IPS-18c (cell line): Measurements from ENCODE around the gene EGR1.
"Not testable (repeated sequence)": the region's sequence is repeated elsewhere in the genome, so short reads cannot be mapped to it uniquely, and the experiment has no call there.

ENCODE experiments used
- H3K4me3 ChIP-seq: 2 replicates; pipeline ENCODE4 v1.7.0; 2013; ENCODE audit warnings: low read depth, mild to moderate bottlenecking, low read length, moderate library complexity; ENCODE audit not compliant: insufficient read depth
- H3K9me3 ChIP-seq: one replicate; pipeline ENCODE4 v1.6.1; 2013; ENCODE audit warnings: mild to moderate bottlenecking, low read length, moderate library complexity; ENCODE audit not compliant: control insufficient read depth, insufficient read depth

EGR1 gene

DNA sequence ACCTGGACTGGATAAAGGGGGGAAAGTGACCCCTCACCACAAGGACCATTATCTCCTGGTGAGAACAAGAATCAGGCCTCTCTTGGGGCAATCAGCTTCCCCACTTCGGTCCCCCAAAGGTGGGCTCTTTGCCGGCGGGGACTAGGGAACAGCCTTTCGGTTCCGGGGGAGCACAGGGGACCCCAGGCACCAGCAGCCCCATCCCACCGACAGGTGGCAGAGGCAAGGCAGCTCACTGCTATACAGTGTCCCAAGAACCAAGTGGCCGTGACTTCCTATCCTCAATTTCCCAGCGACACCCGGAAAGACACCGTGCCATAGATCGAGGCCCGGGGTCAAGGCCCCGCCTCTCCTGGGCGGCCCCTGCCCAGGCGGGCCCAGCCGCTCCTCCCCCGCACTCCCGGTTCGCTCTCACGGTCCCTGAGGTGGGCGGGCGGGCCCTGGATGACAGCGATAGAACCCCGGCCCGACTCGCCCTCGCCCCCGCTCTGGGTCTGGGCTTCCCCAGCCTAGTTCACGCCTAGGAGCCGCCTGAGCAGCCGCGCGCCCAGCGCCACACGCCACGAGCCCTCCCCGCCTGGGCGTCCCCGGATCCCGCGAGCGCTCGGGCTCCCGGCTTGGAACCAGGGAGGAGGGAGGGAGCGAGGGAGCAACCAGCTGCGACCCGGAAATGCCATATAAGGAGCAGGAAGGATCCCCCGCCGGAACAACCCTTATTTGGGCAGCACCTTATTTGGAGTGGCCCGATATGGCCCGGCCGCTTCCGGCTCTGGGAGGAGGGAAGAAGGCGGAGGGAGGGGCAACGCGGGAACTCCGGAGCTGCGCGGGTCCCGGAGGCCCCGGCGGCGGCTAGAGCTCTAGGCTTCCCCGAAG lies 655 bp upstream of the EGR1 start:
- peaks cover 2% of the 10 kb centered on the region for H3K9me3 ChIP-seq
- peak overlapping the region; percentile 89 for H3K4me3 ChIP-seq

DNA sequence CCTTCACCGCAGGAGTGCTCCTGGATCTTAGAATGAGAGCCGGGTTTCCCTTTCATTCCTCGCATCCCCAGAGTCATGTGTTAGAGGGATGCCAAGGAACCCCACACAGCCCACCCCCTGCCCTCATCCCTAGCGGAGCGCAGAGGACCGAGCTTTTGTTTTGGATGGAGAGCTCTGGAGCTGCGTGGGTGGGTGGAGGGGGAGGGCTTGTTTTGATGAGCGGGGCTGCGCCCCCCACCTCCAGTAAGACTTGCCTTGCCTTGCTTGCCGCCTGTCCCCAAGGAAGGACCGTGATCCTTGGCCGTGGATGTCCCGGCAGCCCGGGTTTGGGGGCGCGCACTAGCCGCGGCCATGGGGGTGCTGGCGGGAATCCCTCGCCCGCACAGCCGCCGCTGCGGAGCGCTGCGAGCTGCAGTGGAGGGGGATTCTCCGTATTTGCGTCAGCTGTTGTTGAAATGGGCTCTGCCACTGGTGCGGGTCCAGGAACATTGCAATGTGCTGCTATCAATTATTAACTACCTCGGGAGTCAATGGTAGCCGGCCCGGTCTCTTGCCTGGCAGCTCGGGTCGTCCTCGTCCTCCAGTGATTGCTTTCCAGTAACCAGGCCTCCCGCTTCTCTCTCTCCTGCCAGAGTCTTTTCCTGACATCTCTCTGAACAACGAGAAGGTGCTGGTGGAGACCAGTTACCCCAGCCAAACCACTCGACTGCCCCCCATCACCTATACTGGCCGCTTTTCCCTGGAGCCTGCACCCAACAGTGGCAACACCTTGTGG lies 1.0 kb downstream of the EGR1 start:
- Histone ChIP-seq H3K9me3 (peaks cover 2% of the 10 kb centered on the region), H3K4me3 (peak overlapping the region; percentile 81)

DNA sequence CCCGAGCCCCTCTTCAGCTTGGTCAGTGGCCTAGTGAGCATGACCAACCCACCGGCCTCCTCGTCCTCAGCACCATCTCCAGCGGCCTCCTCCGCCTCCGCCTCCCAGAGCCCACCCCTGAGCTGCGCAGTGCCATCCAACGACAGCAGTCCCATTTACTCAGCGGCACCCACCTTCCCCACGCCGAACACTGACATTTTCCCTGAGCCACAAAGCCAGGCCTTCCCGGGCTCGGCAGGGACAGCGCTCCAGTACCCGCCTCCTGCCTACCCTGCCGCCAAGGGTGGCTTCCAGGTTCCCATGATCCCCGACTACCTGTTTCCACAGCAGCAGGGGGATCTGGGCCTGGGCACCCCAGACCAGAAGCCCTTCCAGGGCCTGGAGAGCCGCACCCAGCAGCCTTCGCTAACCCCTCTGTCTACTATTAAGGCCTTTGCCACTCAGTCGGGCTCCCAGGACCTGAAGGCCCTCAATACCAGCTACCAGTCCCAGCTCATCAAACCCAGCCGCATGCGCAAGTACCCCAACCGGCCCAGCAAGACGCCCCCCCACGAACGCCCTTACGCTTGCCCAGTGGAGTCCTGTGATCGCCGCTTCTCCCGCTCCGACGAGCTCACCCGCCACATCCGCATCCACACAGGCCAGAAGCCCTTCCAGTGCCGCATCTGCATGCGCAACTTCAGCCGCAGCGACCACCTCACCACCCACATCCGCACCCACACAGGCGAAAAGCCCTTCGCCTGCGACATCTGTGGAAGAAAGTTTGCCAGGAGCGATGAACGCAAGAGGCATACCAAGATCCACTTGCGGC lies 1.8 kb downstream of the EGR1 start:
- Histone ChIP-seq H3K4me3 (peak overlapping the region; percentile 81), H3K9me3 (peaks cover 2% of the 10 kb centered on the region)

DNA sequence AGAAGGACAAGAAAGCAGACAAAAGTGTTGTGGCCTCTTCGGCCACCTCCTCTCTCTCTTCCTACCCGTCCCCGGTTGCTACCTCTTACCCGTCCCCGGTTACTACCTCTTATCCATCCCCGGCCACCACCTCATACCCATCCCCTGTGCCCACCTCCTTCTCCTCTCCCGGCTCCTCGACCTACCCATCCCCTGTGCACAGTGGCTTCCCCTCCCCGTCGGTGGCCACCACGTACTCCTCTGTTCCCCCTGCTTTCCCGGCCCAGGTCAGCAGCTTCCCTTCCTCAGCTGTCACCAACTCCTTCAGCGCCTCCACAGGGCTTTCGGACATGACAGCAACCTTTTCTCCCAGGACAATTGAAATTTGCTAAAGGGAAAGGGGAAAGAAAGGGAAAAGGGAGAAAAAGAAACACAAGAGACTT lies 2.4 kb downstream of the EGR1 start:
- Histone ChIP-seq H3K9me3 (peaks cover 2% of the 10 kb centered on the region), H3K4me3 (no peak overlapping the region; the same call in none of the 2 replicates)

DNA sequence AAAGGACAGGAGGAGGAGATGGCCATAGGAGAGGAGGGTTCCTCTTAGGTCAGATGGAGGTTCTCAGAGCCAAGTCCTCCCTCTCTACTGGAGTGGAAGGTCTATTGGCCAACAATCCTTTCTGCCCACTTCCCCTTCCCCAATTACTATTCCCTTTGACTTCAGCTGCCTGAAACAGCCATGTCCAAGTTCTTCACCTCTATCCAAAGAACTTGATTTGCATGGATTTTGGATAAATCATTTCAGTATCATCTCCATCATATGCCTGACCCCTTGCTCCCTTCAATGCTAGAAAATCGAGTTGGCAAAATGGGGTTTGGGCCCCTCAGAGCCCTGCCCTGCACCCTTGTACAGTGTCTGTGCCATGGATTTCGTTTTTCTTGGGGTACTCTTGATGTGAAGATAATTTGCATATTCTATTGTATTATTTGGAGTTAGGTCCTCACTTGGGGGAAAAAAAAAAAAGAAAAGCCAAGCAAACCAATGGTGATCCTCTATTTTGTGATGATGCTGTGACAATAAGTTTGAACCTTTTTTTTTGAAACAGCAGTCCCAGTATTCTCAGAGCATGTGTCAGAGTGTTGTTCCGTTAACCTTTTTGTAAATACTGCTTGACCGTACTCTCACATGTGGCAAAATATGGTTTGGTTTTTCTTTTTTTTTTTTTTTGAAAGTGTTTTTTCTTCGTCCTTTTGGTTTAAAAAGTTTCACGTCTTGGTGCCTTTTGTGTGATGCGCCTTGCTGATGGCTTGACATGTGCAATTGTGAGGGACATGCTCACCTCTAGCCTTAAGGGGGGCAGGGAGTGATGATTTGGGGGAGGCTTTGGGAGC lies 3.1 kb downstream of the EGR1 start:
- Histone ChIP-seq H3K9me3 (peaks cover 2% of the 10 kb centered on the region), H3K4me3 (no peak overlapping the region)

DNA sequence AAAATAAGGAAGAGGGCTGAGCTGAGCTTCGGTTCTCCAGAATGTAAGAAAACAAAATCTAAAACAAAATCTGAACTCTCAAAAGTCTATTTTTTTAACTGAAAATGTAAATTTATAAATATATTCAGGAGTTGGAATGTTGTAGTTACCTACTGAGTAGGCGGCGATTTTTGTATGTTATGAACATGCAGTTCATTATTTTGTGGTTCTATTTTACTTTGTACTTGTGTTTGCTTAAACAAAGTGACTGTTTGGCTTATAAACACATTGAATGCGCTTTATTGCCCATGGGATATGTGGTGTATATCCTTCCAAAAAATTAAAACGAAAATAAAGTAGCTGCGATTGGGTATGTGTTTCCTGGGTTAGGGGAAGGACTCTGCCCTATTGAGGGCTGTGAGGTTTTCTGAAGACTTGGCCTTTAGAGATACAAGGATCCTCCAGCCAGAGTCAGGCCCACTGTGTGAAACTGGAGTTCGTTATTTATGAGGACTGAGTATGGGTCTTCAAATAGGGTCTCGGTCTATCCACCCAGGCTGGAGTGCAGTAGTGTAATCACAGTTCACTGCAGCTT lies 3.8 kb downstream of the EGR1 start:
- H3K4me3 ChIP-seq: no peak overlapping the region
- H3K9me3 ChIP-seq: peaks cover 2% of the 10 kb centered on the region

DNA sequence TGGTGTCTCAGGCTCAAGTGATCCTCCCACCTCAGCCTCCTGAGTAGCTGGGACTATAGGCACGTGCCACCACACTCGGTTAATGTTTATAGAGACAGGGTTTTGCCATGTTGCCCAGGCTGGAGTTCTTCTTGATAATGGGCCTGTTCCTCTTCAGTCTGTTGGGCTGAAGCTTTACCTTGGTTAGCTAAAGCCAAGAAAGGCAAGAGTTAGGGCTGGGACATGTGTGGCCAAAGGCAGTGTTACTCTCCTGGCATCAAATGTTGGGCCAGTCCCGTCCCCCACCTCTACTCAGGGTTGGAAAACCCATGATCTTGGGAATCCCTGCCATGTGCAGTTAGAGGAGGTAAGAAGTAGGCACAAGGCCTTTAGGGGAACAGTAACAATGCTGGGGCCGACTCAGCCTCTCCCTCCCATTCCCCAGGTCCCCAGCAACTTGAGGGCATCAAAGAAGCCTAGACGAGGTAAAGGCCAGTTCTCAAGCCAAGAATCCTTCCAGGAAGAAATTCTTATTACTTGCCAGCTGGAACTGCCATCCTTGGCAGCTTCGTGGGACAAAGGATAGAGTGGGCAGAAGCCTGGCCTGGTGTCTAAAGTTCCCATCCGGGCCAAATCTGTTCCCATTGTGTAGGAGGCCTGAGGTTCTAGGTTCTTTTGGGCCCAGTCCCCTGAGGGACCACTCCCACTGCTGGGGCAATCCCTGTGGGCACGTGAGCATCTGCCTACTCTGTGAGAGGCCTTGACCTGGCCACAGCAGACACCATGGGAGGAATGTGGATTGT lies 4.5 kb downstream of the EGR1 start:
- Histone ChIP-seq H3K4me3 (no peak overlapping the region), H3K9me3 (peaks cover 2% of the 10 kb centered on the region)

DNA sequence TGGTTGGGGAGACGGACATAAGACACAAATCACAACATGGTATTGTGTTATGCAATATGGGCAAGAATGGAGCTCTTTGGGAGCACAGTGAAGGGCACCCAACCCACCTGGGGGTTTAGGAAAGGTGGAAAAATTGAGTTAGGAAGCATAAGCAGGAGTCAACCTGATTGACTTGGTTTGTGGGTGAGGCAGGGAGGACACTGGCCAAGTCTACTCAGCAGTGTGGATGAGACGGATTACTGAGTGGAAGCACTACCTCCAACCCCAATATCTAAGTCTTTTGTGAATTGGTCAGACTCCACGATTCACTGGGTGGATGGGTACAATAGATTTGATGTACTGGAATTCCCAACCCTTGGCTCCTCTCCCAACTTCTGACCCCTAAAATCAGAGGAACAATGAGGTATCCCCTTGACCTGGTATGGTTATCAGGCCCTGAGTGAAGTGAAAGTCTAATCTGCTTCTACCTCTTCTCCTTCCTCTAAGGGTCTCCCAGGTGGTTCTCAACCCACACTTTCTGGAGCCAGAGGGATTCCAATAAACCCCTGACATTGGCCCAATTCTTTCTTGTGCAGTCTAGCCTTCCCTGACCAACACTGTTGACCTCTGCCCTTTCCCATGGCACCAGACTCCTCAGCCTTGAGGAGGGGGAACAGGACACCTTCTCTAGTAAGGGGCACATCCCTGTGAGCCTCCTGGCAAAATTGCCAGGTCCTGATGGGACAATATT lies 5.2 kb downstream of the EGR1 start:
- Histone ChIP-seq H3K9me3 (peaks cover 2% of the 10 kb centered on the region), H3K4me3 (no peak overlapping the region)

DNA sequence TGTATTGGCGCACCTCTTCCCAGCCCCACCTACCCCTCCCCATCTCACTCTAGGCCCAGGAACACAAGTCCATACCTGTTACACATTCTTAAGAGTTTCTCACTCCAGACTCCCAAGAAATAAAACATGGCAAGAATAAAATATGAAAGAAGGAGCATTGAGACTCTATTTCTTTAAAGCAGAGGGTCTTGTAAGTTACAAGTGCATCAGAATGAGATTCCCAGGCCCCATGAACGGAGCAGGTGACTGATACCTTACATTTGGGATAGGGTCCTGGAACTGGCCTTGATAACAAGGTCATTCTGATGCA lies 5.7 kb downstream of the EGR1 start:
- no peaks in the 10 kb centered on the region for H3K9me3 ChIP-seq
- H3K4me3 ChIP-seq: no peak overlapping the region

DNA sequence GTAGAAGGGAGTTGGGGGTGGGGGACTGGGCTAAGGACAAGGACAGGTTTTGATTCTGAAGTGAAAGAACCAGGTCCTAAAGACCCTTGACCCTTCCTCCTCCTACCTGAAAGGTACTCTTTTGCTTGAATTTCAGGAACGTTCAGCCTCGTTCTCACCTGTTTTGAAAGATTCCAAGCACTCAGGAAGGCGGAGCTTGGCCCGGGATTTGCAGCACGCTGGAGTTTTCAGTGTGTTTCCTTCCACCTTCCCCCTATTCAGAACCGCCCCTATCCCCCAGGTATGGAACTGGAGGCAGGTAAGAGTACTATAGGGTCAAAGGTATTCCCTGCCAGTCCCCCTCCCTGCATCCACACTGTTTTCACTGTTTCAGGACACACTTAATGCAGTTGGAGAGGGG lies 7.1 kb downstream of the EGR1 start:
- H3K4me3 ChIP-seq: 0 out of 2 replicates have a peak overlapping the region, but pooled peaks have one; percentile 1

DNA sequence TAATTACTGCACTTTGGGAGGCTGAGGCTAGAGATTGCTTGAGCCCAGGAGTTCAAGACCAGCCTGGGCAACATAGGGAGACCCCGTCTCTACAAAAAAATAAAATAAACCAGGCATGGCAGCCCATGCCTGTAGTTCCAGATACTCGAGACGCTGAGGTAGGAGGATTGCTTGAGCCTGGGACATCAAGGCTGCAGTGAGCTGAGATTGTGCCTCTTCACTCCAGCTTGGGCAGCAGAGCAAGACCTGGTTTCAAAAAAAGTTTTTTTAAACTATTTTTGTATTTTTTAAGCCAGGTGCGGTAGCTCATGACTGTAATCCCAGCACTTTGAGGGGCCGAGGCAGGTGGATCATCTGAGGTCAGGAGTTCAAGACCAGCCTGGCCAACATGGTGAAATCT lies 7.9 kb downstream of the EGR1 start:
- H3K4me3 ChIP-seq, H3K9me3 ChIP-seq: not testable (repeated sequence)

More for the DNA sequence above, 7.1 kb downstream of the EGR1 start:
- no peaks in the 10 kb centered on the region for H3K9me3 ChIP-seq

DNA sequence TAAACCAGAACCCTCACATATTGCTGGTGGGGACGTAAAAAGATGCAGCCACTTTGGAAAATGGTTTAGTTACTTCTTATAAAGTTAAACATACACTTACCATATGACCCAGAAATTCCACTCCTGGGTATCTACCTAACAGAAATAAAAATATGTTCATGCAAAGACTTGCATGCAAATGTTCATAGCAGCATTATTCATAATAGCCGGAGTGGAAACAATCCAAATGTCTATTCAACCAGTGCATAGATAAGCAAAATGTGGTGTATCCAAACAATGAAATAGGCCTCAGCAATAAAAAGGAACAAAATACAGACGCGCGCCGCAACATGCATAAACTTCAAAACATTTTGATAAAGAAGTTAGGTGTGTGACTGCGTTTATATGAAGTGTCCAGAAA lies 11.6 kb downstream of the EGR1 start:
- Histone ChIP-seq H3K9me3 (no peaks in the 10 kb centered on the region), H3K4me3 (no peak overlapping the region)

DNA sequence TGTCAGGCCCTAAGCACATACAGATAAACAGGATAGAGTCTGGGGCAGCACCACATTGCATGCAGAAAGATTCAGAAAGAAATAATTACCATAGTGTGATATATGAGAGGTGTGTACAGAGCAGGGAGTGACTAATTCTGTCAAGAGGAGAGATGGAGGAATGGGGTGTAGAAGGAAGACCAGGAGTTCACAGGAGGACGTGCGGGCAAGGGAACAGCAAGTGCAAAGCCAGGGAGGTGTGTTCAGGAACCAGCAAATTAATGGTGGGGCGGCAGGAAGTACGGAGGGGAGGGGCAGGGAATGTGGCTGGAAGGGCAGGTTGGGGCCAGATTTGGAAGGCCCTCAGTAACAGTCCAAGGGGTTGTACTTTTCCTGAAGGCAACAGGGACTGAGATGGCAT lies 17.4 kb downstream of the EGR1 start:
- no peak overlapping the region for H3K4me3 ChIP-seq
- H3K9me3 ChIP-seq: no peaks in the 10 kb centered on the region

DNA sequence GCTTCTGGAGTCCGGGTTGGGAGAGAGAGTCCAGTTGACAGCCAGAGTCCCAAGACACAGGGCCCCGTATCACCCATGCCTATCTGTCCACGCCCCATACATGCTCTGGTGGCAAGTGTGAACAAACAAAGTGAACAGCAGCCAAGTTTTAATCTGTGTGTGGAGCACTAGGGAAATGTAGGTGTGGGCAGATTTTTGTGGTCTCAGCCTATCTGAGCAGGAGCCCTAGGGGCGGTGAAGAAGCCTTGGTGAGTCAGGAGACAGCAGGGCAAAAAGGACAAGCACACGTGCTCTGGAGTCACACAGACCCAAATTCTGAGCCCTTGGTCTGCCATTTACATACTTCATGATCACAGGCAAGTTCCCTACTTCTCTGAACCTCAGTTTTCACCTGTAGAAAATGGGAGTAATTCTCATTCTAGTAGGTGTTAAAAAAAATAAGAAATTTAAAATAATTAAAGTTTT lies 23.2 kb downstream of the EGR1 start:
- Histone ChIP-seq H3K4me3 (no peak overlapping the region), H3K9me3 (no peaks in the 10 kb centered on the region)

DNA sequence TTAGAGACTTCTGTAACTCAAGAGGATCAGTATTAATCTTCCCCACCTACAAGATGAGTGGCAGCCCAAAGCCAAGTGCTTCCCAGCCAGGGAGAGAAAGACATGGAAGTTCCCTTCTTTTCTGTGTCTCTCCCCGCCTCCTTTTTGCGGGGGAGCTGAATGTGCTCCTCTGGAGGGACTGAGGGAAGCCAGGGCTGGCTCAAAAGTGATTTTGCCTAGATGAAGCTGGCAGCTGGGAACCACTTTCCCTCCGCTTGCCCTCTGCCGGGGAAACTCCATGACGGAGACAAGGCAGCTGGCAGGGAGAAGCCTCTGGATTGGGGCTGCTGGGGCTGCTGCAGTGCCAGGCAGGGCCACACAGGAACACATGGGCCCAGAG lies 24.4 kb downstream of the EGR1 start:
- Histone ChIP-seq H3K4me3 (no peak overlapping the region), H3K9me3 (no peaks in the 10 kb centered on the region)
